Neural crest cell (in vitro differentiated cells): Measurements from ENCODE around the gene HBS1L. TPM values are rescaled to one million over a fixed set of nuclear protein-coding genes. Genes with fewer than 3 reads are reported as not detected.

Source experiments
- DNase-seq: peaks from one replicate; pipeline ENCODE4 v3.0.0; 2021; ENCODE audit warnings: low read depth, mixed read lengths, low spot score
- H3K27ac Mint-ChIP-seq: one replicate; pipeline ENCODE4 v1.8.0; 2021; ENCODE audit warnings: mild to moderate bottlenecking, mixed read lengths; ENCODE audit not compliant: unreplicated experiment
- H3K27me3 Mint-ChIP-seq: 2 replicates; pipeline ENCODE4 v1.8.0; 2021; ENCODE audit warnings: low read depth, mild to moderate bottlenecking, mixed read lengths
- H3K36me3 Mint-ChIP-seq: 2 replicates; pipeline ENCODE4 v1.8.0; 2021; ENCODE audit warnings: low read depth, mild to moderate bottlenecking, mixed read lengths
- H3K4me1 Mint-ChIP-seq: 2 replicates; pipeline ENCODE4 v1.8.0; 2021; ENCODE audit warnings: mixed read lengths
- H3K4me3 Mint-ChIP-seq: one replicate; pipeline ENCODE4 v1.8.0; 2021; ENCODE audit warnings: mild to moderate bottlenecking, mixed read lengths
- H3K9me3 Mint-ChIP-seq: 2 replicates; pipeline ENCODE4 v1.8.0; 2021; ENCODE audit warnings: mixed read lengths
- total RNA-seq: library from RNA; stranded (reverse); gene quantifications from 2 replicates; pipeline ENCODE4 v1.2.1, GENCODE V29; 2021
- TF ChIP-seq, protein P1 (sequence below): fragments of 200-600 bp; sonication (generic); conservative IDR thresholded peaks from 2 replicates; pipeline ENCODE4 v1.5.0; 2021; ENCODE audit warnings: antibody characterized with exemption, mild to moderate bottlenecking

Gene HBS1L
- total RNA-seq, 1 donor from 2014 or later, result 82.6 TPM

DNA sequence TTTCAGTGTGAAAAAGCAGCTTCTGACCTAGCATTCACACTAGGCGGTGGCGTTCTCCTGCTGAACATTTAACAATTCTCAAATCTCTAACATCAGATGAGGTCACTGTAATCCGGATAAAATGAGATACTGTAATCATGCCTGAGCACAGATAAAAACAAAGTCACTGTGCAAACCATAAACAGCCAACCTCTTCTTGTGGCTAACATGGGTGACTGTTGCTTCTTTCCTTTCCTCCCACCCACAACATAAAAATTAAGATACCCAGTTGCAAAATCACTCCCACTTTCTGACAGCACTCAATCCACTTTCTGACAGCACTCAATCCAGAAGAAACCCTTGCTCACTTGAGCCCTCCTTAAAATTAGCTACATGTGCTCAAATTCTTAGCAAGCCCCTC, 93.3 kb downstream of the HBS1L start:
- Mint-ChIP-seq H3K36me3 (peaks cover 41% of the 10 kb centered on the region), H3K27me3 (no peaks in the 10 kb centered on the region), H3K4me3 (no peak overlapping the region), H3K9me3 (peaks cover 8% of the 10 kb centered on the region), H3K4me1 (no peaks in the 10 kb centered on the region), H3K27ac (no peak overlapping the region)
- TF ChIP-seq, protein P1, sequence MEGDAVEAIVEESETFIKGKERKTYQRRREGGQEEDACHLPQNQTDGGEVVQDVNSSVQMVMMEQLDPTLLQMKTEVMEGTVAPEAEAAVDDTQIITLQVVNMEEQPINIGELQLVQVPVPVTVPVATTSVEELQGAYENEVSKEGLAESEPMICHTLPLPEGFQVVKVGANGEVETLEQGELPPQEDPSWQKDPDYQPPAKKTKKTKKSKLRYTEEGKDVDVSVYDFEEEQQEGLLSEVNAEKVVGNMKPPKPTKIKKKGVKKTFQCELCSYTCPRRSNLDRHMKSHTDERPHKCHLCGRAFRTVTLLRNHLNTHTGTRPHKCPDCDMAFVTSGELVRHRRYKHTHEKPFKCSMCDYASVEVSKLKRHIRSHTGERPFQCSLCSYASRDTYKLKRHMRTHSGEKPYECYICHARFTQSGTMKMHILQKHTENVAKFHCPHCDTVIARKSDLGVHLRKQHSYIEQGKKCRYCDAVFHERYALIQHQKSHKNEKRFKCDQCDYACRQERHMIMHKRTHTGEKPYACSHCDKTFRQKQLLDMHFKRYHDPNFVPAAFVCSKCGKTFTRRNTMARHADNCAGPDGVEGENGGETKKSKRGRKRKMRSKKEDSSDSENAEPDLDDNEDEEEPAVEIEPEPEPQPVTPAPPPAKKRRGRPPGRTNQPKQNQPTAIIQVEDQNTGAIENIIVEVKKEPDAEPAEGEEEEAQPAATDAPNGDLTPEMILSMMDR, result no peak
- no peak for DNase-seq

DNA sequence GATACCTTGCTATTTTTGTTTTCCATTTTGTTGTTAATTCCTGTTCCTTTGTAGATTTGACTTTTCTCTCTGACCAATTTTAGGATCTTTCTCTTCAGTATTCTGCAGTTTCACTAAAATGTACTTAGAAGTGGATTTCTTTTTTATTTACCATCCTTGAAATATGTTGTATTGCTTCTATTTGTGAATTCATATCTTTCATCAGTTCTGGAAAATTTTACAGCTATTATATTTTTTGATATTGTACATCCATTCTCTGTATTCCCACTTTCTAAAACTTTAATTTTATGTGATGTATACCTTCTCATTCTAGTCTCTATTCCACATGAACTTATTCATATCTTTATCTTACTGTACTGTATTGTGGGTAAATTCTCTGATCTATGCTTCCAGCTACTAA, 95.0 kb downstream of the HBS1L start:
- Mint-ChIP-seq H3K36me3 (peaks cover 41% of the 10 kb centered on the region), H3K4me3 (no peak overlapping the region), H3K4me1 (no peaks in the 10 kb centered on the region), H3K9me3 (peaks cover 8% of the 10 kb centered on the region), H3K27ac (no peak overlapping the region), H3K27me3 (no peaks in the 10 kb centered on the region)
- DNase-seq, result no peak
- TF ChIP-seq, protein P1, result no peak

DNA sequence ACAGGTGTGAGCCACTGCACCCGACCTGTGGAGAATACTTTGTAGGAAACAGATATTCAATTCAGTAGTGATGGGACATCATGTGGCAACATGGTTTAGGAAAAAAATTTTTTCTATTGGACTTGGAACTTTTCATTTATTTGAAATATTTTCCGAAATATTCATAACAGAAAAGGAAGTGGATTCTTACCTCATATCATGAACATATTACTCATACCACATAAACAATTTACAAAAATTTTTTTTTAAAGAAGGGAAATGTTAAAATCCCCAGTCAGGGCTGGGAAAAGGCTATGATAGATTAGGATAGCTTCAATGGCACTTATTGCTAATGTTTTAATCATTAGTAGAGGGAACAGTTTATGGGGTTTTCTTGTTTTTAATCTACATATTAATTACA, 97.9 kb downstream of the HBS1L start:
- DNase-seq, result no peak
- TF ChIP-seq, protein P1, result no peak
- Mint-ChIP-seq H3K4me3 (no peak overlapping the region), H3K36me3 (peaks cover 28% of the 10 kb centered on the region), H3K4me1 (no peaks in the 10 kb centered on the region), H3K9me3 (peaks cover 8% of the 10 kb centered on the region), H3K27ac (no peak overlapping the region), H3K27me3 (no peaks in the 10 kb centered on the region)

DNA sequence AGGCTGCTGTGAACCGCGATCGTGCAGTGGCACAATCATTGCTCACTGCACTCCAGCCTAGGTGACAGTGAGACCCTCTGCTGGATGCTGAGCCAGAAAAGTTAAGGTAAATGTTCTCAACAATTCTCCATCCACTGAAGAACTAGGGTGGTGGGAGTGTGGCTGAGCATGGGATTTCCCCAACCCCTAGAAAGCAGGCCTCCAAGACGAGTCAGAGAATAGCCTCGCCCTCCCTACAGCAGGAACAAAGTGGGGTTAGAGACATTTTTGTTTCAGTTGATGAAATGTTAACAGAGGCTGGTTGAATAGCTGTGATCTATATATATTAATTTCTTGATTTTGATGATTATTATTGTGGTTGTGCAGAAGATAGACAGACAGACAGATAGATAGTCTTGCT, 98.6 kb downstream of the HBS1L start:
- TF ChIP-seq, protein P1, result no peak
- peaks cover 7% of the 10 kb centered on the region for H3K9me3 Mint-ChIP-seq
- no peaks in the 10 kb centered on the region for H3K4me1 Mint-ChIP-seq
- no peaks in the 10 kb centered on the region for H3K27me3 Mint-ChIP-seq
- no peak overlapping the region for H3K27ac Mint-ChIP-seq
- no peak overlapping the region for H3K4me3 Mint-ChIP-seq
- peaks cover 22% of the 10 kb centered on the region for H3K36me3 Mint-ChIP-seq
- DNase-seq, result no peak

DNA sequence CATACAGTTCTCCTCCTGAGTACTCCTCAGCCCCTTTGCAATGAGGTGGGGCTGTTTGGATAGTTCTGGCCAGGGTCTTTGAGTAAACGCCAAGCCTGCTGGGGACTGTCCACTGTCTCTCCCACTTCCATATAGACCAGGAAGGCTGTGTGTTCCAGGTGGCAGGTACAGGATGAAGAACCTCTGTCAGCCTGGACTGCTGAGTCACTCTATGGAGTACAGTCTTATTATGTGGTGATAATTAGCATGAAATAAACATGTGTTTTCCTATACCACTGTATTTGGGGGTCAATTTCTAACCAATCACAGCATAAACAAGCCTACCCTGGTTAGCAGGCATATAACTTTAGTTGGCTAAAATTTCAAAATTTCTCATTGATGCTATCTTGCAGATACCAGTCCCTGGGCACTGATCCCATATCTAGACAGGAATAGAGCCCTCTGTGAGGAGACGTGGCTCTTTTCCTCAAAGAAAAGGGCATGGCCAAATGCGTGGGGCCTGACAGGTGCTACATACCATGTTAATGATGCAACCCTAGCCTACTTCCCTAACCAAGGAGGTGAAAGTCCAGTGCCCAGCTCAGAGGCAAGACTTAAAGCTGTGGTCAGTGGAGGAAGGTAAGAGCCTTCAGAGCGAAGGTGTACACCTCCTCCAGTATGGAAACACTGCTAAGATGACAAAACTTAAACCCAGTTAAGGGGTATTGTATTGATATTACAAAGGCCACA, 100.2 kb downstream of the HBS1L start:
- Mint-ChIP-seq H3K27me3 (no peaks in the 10 kb centered on the region), H3K9me3 (peaks cover 3% of the 10 kb centered on the region), H3K4me1 (no peaks in the 10 kb centered on the region), H3K36me3 (peaks cover 12% of the 10 kb centered on the region), H3K27ac (no peak overlapping the region), H3K4me3 (no peak overlapping the region)
- no peak for DNase-seq
- TF ChIP-seq, protein P1, result no peak
